Epithelial cell of esophagus (primary cell): ENCODE measurements around the gene C11orf91.
A peak's percentile ranks its signal among the peaks of the same experiment; 100 is the strongest.

Experiments
- DNase-seq: peaks from one replicate; pipeline ENCODE4 v3.0.0; 2010; ENCODE audit warnings: low read depth
- H3K4me3 ChIP-seq: 2 replicates; pipeline ENCODE4 v1.5.1; 2011; ENCODE audit warnings: mild to moderate bottlenecking, low read length, control low read depth
- CTCF ChIP-seq: IDR thresholded peaks from 2 replicates; pipeline ENCODE4 v1.5.1; 2011; ENCODE audit warnings: low read depth, mild to moderate bottlenecking, low read length, control low read depth, inconsistent platforms; ENCODE audit not compliant: insufficient read depth; ENCODE audit errors: missing control alignments

The C11orf91 gene

GRCh38 chr11:33700063-33700501 lies 544 bp downstream of the C11orf91 start:
- no peak for TF ChIP-seq CTCF
- peak overlapping the region; percentile 9 for H3K4me3 ChIP-seq
- no peak for DNase-seq

- peak; percentile 51 for DNase-seq
- no peak overlapping the region for H3K4me3 ChIP-seq
- TF ChIP-seq CTCF: no peak
Measured at GRCh38 chr11:33699515-33700062, 1.0 kb downstream of the C11orf91 start.

- TF ChIP-seq CTCF: no peak
- no peak for DNase-seq
Measured at GRCh38 chr11:33698921-33699320, 1.7 kb downstream of the C11orf91 start.

GRCh38 chr11:33697997-33698396 lies 2.6 kb downstream of the C11orf91 start:
- DNase-seq: no peak
- TF ChIP-seq CTCF: no peak
- no peak overlapping the region for H3K4me3 ChIP-seq

More at GRCh38 chr11:33698921-33699320, 1.7 kb downstream of the C11orf91 start:
- no peak overlapping the region for H3K4me3 ChIP-seq

- H3K4me3 ChIP-seq: no peak overlapping the region
- TF ChIP-seq CTCF: no peak
- peak; percentile 70 for DNase-seq
Measured at GRCh38 chr11:33696931-33697638, 3.5 kb downstream of the C11orf91 start.

- TF ChIP-seq CTCF: no peak
- no peak overlapping the region for H3K4me3 ChIP-seq
- no peak for DNase-seq
Measured at GRCh38 chr11:33696411-33696810, 4.2 kb downstream of the C11orf91 start.
